Activated CD8-positive, alpha-beta T cell treated with anti-CD3 and anti-CD28 coated beads, Interleukin-2, amount 10 ng/mL, durations not matched to agents 7 days and 5 days (primary cell): ENCODE results near the gene SP4. TPM values are rescaled to one million over a fixed set of nuclear protein-coding genes. Genes with fewer than 3 reads are reported as not detected.
"Not testable (repeated sequence)": the region's sequence is repeated elsewhere in the genome, so short reads cannot be mapped to it uniquely, and the experiment has no call there.

ENCODE experiments used
- ATAC-seq: fragments of 150-1000 bp; cut with Tn5 transposase; one replicate; pipeline ENCODE4 v1.10.0; 2021; ENCODE audit warnings: moderate library complexity
- CTCF ChIA-PET: fragments of 350-600 bp; sonication (Branson Sonifier 250); formaldehyde crosslinking; loops from one replicate; lab custom pipeline; 2021; ENCODE audit warnings: antibody characterized with exemption; lab: Charles Lee
- POLR2A ChIA-PET: fragments of 350-600 bp; sonication (Branson Sonifier 250); formaldehyde crosslinking; loops from one replicate; lab custom pipeline; 2021; ENCODE audit warnings: antibody characterized with exemption; lab: Charles Lee
- DNase-seq: peaks from one replicate; pipeline ENCODE4 v3.0.0-alpha.2; 2020
- H3K27ac Mint-ChIP-seq: one replicate; pipeline ENCODE4 v1.8.0; 2021; ENCODE audit warnings: mild to moderate bottlenecking, mixed read lengths
- H3K27me3 Mint-ChIP-seq: one replicate; pipeline ENCODE4 v1.8.0; 2021; ENCODE audit warnings: low read depth, mixed read lengths
- H3K36me3 Mint-ChIP-seq: one replicate; pipeline ENCODE4 v1.8.0; 2021; ENCODE audit warnings: low read depth, mixed read lengths
- H3K4me1 Mint-ChIP-seq: one replicate; pipeline ENCODE4 v1.8.0; 2021; ENCODE audit warnings: low read depth, mixed read lengths
- H3K4me3 Mint-ChIP-seq: one replicate; pipeline ENCODE4 v1.8.0; 2021; ENCODE audit warnings: mild to moderate bottlenecking, mixed read lengths
- H3K9me3 Mint-ChIP-seq: one replicate; pipeline ENCODE4 v1.8.0; 2022; ENCODE audit warnings: mixed read lengths; ENCODE audit not compliant: insufficient read depth
- total RNA-seq, 2 experiments: library from RNA; stranded (reverse); gene quantifications; one replicate each; pipeline ENCODE4 v1.2.3, GENCODE V29; 2021

SP4 gene
- total RNA-seq, 2 experiments from 2014 or later, result 37.0 to 38.2 TPM

DNA sequence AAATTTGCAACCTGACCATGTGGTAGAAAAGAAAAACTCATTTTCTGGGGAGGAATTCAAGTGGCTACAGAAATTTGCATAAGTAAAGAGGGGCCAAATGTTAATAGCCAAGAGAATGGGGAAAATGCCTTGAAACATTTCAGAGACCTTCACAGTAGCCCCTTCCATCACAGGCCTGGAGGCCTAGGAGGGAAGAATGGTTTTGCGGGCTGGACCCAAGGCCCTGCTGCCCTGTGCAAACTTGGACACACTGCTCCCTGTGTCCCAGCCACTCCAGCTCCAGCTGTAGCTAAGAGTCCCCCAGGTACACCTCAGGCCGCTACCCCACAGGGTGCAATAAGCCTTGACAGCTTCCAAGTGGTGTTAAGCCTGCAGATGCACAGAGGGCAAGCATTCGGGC, 98.6 kb downstream of the SP4 start:
- Mint-ChIP-seq H3K36me3 (peaks cover 3% of the 10 kb centered on the region), H3K27me3 (peaks cover 5% of the 10 kb centered on the region), H3K4me1 (no peaks in the 10 kb centered on the region), H3K9me3 (peaks cover 7% of the 10 kb centered on the region), H3K4me3 (no peak overlapping the region), H3K27ac (no peak overlapping the region)
- ATAC-seq, result no peak
- ChIA-PET POLR2A (no interaction called here), CTCF (interaction anchor here (1.4 kb wide), 1 partner anchor 272 kb away, joined by 3 read pairs; no protein-coding TSS in a partner anchor)
- DNase-seq, result no peak

DNA sequence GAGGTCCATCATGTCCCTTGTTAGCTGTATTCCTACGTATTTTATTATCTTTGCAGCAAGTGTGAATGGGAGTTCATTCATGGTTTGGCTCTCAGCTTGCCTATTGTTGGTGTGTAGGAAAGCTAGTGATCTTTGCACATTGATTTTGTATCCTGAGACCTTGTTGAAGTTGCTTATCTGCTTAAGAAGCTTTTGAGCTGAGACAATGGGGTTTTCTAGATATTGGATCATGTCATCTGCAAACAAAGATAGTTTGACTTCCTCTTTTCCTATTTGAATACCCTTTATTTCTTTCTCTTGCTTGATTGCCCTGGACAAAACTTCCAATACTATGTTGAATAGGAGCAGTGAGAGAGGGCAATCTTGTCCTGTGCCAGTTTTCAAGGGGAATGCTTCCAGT, 104.6 kb downstream of the SP4 start:
- ATAC-seq, DNase-seq, CTCF ChIA-PET, H3K27ac Mint-ChIP-seq, POLR2A ChIA-PET, H3K4me3 Mint-ChIP-seq, H3K4me1 Mint-ChIP-seq, H3K9me3 Mint-ChIP-seq, H3K36me3 Mint-ChIP-seq: not testable (repeated sequence)
- H3K27me3 Mint-ChIP-seq, result peaks cover 12% of the 10 kb centered on the region

DNA sequence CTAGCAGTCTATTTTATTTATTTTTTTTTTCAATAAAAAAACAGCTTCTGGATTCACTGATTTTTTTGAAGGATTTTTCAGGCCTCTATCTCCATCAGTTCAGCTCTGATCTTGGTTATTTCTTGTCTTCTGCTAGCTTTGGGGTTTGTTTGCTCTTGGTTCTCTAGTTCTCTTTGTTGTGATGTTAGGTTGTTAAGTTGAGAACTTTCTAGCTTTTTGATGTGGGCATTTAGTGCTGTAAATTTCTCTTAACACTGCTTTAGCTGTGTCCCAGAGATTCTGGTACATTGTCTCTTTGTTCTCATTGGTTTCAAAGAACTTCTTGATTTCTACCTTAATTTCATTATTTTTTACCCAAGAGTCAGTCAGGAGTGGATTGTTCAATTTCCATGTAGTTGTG, 105.8 kb downstream of the SP4 start:
- H3K27me3 Mint-ChIP-seq, result peaks cover 15% of the 10 kb centered on the region
- H3K4me1 Mint-ChIP-seq, DNase-seq, H3K9me3 Mint-ChIP-seq, H3K27ac Mint-ChIP-seq, ATAC-seq, POLR2A ChIA-PET, H3K36me3 Mint-ChIP-seq, H3K4me3 Mint-ChIP-seq: not testable (repeated sequence)
- CTCF ChIA-PET, result interaction anchor here (0.6 kb wide), 1 partner anchor 137 kb away, joined by 3 read pairs; no protein-coding TSS in a partner anchor

DNA sequence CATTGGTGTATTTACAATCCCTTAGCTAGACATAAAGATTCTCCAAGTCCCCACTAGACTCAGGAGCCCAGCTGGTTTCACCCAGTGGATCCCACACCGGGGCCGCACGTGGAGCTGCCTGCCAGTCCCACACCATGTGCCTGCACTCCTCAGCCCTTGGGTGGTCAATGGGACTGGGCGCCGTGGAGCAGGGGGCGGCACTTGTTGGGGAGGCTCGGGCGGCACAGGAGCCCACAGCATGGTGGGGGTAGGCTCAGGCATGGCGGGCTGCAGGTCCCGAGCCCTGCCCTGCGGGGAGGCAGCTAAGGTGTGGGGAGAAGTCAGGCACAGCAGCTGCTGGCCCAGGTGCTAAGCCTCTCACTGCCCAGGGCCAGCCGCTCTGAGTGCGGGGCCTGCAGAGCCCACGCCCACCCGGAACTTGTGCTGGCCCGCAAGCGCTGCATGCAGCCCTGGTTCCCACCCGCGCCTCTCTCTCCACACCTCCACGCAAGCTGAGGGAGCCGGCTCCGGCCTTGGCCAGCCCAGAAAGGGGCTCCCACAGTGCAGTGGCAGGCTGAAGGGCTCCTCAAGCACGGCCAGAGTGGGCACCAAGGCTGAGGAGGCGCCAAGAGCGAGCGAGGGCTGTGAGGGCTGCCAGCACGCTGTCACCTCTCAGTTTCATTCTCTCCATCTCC, 108.7 kb downstream of the SP4 start:
- H3K27ac Mint-ChIP-seq, H3K4me1 Mint-ChIP-seq, POLR2A ChIA-PET, H3K36me3 Mint-ChIP-seq, H3K9me3 Mint-ChIP-seq, ATAC-seq, H3K4me3 Mint-ChIP-seq, DNase-seq: not testable (repeated sequence)
- peaks cover 29% of the 10 kb centered on the region for H3K27me3 Mint-ChIP-seq
- CTCF ChIA-PET, result interaction anchor here (1.3 kb wide), 1 partner anchor 9 kb away, joined by 3 read pairs; no protein-coding TSS in a partner anchor

GRCh38 chr7:21538936-21539495, 111.1 kb downstream of the SP4 start:
- peaks cover 43% of the 10 kb centered on the region for H3K27me3 Mint-ChIP-seq
- no peak overlapping the region for H3K27ac Mint-ChIP-seq
- no peak for DNase-seq
- H3K36me3 Mint-ChIP-seq, result peaks cover under 1% of the 10 kb centered on the region
- H3K9me3 Mint-ChIP-seq, result no peaks in the 10 kb centered on the region
- H3K4me1 Mint-ChIP-seq, result peaks cover 10% of the 10 kb centered on the region
- POLR2A ChIA-PET, result no interaction called here
- CTCF ChIA-PET, result interaction anchor here (1.0 kb wide), 1 partner anchor 283 kb away, joined by 3 read pairs; no protein-coding TSS in a partner anchor
- no peak overlapping the region for H3K4me3 Mint-ChIP-seq
- ATAC-seq, result no peak

- Mint-ChIP-seq H3K4me3 (peak within 1 kb of the TSS; percentile 69), H3K4me1 (peaks cover 11% of the 10 kb centered on the region), H3K9me3 (no peaks in the 10 kb centered on the region), H3K27ac (no peak within 1 kb of the TSS), H3K27me3 (peaks cover 59% of the 10 kb centered on the region), H3K36me3 (peaks cover 3% of the 10 kb centered on the region)
- POLR2A ChIA-PET, result no interaction called here
- peak; percentile 94 for ATAC-seq
- DNase-seq, result peak; percentile 40
- CTCF ChIA-PET, result no interaction called here
These were observed 115.1 kb downstream of the SP4 start, which contains the start of gene DNAH11 for GRCh38 chr7:21542891-21543527. Gene DNAH11, plus strand, starts transcription at chr7:21543039. Its CDS starts 207 bp downstream, at chr7:21543246.

DNA sequence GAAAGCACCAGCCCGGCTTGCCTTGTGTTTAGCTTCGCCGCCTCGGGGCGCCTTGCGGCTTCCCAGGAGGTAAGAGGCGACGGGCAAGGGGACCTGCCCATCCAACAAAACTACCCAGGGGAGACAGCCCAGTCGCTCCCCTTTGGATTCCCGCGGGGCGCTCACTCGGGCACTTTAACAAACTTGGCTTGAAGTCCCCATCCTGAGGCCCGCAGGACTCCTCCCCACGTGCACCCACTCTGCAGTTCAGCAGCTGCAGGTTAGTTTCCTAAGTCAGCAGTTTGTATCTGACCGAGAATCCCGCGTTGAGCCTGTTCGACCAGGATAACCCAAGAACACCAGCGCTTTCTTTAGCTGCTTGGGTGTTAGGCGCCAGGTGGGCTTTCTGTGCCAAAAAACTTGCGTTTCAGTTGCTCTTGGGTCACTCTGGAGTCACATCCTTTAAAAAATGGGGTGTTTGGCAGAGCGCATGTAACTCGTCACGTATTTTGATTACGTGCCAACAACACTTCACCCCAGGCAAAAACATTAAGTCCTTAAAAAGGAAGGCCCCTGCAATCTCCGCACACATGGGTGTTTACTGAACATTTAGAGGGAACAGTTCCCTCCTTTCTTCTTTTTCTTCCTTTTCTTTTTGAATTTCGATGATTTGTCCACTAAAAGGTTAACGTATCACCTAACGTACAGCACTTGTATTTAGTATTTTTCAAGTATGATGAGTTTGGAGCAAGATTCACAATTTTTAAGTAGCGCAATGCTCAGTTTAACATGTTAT, 115.8 kb downstream of the SP4 start:
- ChIA-PET POLR2A (no interaction called here), CTCF (no interaction called here)
- Mint-ChIP-seq H3K9me3 (no peaks in the 10 kb centered on the region), H3K36me3 (peaks cover 3% of the 10 kb centered on the region), H3K27me3 (peaks cover 58% of the 10 kb centered on the region), H3K27ac (no peak overlapping the region), H3K4me1 (peaks cover 11% of the 10 kb centered on the region), H3K4me3 (peak overlapping the region; percentile 69)
- ATAC-seq, result peak; percentile 27
- peak; percentile 22 for DNase-seq

DNA sequence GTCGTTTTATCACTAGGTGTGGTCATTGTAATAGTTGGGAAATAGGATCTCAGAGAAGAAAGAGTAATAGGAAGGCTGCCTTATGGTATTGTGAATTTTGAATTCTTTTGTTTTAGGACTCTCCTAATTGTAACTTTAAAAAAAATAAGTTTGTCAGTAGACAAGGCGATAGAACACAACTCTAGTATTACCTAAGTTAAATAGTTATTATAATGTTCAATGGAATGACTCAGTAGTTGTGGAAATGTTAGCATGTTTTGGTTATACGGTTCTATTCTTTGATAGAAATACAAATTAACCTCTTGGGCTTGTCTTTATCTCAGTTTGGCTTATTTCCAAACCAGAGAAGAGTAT, 116.4 kb downstream of the SP4 start:
- Mint-ChIP-seq H3K36me3 (peaks cover 3% of the 10 kb centered on the region), H3K4me3 (peak overlapping the region; percentile 69), H3K27ac (no peak overlapping the region), H3K9me3 (no peaks in the 10 kb centered on the region), H3K27me3 (peaks cover 54% of the 10 kb centered on the region), H3K4me1 (peaks cover 11% of the 10 kb centered on the region)
- no peak for DNase-seq
- ChIA-PET CTCF (no interaction called here), POLR2A (no interaction called here)
- no peak for ATAC-seq

GRCh38 chr7:21544715-21545114, 116.8 kb downstream of the SP4 start:
- no peak overlapping the region for H3K27ac Mint-ChIP-seq
- peaks cover 11% of the 10 kb centered on the region for H3K4me1 Mint-ChIP-seq
- CTCF ChIA-PET, result interaction anchor here (1.2 kb wide), 1 partner anchor 349 kb away, joined by 3 read pairs; no protein-coding TSS in a partner anchor
- H3K4me3 Mint-ChIP-seq, result no peak overlapping the region
- H3K9me3 Mint-ChIP-seq, result no peaks in the 10 kb centered on the region
- POLR2A ChIA-PET, result no interaction called here
- DNase-seq (no peak), ATAC-seq (no peak)
- H3K27me3 Mint-ChIP-seq, result peaks cover 52% of the 10 kb centered on the region
- H3K36me3 Mint-ChIP-seq, result peaks cover 3% of the 10 kb centered on the region

DNA sequence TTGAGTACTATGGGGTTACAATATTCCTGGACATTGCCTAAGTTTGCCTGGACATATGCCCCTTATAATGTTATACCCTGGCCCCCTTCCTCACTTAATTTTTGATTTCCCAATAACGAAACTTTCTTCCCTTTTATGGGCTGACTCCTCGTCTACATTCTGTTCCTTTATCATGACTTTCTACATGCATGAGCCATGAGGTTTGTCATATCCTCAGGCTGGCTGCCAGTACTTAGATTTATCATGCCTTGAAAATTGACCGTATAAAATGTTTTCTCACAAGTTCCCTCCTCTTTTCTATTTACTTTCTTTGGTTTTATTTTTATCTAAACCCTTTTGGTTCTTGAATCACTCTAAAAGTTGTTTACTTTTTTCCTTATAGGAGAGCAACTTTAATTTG, 119.6 kb downstream of the SP4 start:
- peaks cover 11% of the 10 kb centered on the region for H3K4me1 Mint-ChIP-seq
- H3K4me3 Mint-ChIP-seq, result no peak overlapping the region
- DNase-seq (no peak), ATAC-seq (no peak)
- peaks cover 3% of the 10 kb centered on the region for H3K36me3 Mint-ChIP-seq
- ChIA-PET CTCF (no interaction called here), POLR2A (no interaction called here)
- no peak overlapping the region for H3K27ac Mint-ChIP-seq
- no peaks in the 10 kb centered on the region for H3K9me3 Mint-ChIP-seq
- H3K27me3 Mint-ChIP-seq, result peaks cover 37% of the 10 kb centered on the region

DNA sequence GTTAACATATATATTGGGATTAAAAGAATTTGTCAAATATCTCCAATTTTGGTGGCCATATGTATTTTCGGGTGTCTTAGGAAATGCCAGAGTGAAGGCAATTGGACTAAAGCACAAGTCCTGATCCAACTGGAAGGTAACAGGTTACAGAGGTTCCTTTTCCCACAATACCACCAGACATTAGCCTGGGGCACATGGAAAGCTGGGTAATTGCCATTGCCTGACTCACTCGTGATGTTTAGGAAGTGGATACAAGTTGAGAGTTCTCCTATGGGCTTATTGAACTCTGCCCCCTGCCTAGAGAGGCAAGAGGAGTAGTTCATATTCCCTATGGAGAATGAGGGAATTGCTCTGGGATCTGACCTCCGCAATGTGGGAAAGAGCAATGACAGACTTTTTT, 120.6 kb downstream of the SP4 start:
- ATAC-seq (no peak), DNase-seq (no peak)
- H3K27me3 Mint-ChIP-seq, result peaks cover 35% of the 10 kb centered on the region
- no peak overlapping the region for H3K4me3 Mint-ChIP-seq
- H3K36me3 Mint-ChIP-seq, result peaks cover 3% of the 10 kb centered on the region
- H3K4me1 Mint-ChIP-seq, result peaks cover 6% of the 10 kb centered on the region
- H3K27ac Mint-ChIP-seq, result no peak overlapping the region
- ChIA-PET POLR2A (no interaction called here), CTCF (no interaction called here)
- no peaks in the 10 kb centered on the region for H3K9me3 Mint-ChIP-seq
